HG03354 (cell line): Measurements from ENCODE around the gene KBTBD7.

Source experiments
- ATAC-seq: cut with Tn5 transposase; IDR thresholded peaks from one replicate; pipeline ENCODE4 v1.9.1; 2021; ENCODE audit warnings: mild to moderate bottlenecking; ENCODE audit not compliant: unreplicated experiment, poor library complexity, severe bottlenecking

The KBTBD7 gene, protein sequence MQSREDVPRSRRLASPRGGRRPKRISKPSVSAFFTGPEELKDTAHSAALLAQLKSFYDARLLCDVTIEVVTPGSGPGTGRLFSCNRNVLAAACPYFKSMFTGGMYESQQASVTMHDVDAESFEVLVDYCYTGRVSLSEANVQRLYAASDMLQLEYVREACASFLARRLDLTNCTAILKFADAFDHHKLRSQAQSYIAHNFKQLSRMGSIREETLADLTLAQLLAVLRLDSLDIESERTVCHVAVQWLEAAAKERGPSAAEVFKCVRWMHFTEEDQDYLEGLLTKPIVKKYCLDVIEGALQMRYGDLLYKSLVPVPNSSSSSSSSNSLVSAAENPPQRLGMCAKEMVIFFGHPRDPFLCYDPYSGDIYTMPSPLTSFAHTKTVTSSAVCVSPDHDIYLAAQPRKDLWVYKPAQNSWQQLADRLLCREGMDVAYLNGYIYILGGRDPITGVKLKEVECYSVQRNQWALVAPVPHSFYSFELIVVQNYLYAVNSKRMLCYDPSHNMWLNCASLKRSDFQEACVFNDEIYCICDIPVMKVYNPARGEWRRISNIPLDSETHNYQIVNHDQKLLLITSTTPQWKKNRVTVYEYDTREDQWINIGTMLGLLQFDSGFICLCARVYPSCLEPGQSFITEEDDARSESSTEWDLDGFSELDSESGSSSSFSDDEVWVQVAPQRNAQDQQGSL

DNA sequence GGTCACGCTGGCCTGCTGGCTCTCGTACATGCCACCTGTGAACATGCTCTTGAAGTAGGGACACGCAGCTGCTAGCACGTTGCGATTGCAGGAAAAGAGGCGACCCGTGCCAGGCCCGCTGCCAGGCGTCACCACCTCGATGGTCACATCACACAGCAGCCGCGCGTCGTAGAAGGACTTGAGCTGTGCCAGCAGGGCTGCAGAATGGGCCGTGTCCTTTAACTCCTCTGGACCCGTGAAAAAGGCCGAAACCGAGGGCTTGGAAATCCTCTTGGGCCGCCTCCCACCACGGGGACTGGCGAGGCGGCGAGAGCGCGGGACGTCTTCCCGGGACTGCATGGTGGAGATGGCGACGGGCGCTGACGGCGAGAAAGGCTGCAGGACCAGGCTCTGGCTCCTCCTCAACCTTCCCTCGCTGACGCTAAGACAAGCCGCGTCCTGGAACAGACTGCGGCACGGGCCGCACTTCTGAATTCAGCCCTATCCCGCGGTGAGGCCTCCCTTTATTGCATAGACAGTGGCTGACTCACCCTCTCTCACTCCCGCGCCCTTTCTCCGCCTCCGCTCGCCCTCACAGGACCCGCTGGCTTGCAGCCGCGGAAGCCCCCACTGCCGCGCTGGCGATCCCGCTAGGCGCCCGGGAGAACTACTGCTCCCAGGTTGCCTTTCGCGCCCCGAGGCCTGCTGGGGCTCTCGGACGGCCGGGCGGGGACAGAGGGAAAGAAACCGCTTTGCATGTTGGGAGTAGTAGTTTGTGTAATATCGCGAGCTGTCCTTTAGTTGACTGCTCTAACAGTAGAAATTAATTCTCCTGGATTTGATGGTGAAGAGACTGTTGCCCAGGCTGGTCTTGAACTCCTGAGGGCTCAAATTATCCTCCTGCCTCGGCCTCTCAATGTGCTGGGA lies at the start of gene KBTBD7:
Gene KBTBD7, minus strand, starts transcription at position 651 of the 906 bp plus-strand sequence. Its CDS starts 312 bp downstream, at position 339.
- peak; percentile 95 for ATAC-seq

DNA sequence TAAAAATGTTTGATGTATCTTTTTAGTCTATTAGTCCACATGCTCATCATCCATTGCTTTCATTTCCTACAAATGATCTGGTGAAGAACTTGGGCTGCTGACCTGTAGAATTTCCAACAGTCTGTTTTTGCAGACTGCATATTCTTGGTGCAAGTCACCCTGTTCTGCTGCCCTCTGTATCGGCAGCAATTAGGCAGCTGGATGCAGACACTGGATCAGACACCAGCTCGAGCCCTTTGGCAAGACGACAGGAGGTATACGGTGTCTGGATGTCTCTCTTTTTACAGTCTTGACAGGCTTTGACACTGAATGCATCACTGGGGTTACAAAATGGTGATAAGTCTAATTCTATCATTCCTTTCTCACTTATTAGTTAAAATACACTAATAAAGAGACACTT lies 47.3 kb upstream of the KBTBD7 start:
- no peak for ATAC-seq

DNA sequence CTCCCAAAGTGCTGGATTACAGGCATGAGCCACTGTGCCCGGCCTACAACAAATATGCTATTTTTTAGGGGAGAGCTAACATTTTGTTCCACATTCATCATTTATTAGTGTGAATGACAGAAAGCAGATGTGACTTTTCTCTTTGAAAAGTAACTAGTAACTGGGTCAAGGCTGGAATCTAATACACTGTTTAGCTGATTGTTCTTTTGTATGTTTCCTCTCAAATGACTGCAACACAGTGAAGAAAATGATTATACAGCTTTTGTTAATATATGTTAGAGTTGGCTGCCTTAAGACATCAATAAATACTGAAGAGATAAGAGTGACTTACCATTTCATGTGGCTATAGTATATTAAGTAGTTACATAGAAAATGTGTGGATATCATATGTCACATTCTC lies 42.0 kb upstream of the KBTBD7 start:
- no peak for ATAC-seq

DNA sequence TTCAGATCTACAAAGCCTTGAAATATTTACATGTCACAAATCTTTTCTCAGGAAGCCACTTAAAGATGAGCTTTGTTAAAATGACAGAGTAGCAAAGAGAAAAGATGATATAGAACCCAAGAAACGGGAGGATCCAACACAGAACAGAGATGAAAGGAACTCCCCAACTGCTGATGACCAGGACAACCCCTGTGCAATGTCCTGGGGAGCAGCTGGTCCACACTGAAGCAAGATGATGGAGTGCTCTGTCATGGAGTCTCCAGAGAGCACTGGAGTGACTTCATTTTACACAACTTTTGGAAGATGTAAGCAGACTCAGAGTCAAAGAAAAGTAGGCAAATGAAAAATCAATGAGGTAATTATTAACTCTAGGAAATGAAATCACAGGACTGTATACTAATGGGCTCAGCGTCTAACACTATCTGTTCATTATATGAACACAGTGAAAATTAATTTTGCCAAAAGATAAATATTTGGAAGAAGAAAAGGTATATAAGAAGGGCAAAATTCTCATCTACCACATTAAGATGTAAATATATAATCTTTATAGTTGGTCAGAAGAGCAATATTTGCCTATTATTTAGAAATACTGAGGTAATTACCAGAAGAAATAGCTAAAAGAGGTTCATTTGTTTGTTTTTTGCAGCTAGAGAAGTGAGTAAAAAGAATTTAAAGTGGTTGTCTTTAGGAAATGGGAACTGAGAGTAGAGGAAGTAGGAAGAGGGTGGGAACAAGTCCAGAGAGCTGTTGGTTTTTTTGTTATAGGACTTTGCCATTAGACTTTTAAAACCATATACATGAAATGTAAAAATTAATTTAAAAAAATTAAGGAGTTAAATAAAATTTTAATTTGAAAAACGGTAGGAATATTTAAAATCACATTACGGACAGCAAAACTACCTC lies 38.5 kb upstream of the KBTBD7 start:
- ATAC-seq: no peak

DNA sequence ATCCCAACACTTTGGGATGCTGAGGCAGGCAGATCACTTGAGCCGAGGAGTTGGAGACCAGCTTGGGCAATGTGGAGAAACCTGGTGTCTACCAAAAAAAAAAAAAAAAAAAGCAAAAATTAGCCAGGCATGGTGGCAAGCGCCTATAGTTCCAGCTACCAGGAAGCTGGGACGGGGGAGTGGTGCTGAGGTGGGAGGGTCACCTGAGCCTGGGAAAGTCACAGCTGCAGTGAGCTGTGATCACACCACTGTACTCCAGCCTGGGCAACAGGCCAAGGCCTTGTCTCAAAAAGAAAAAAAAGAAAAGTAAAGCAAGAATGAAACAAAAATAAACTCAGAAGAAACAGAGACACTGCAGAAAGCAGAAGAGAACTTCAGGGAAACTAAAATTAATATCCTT lies 37.4 kb upstream of the KBTBD7 start:
- no peak for ATAC-seq

DNA sequence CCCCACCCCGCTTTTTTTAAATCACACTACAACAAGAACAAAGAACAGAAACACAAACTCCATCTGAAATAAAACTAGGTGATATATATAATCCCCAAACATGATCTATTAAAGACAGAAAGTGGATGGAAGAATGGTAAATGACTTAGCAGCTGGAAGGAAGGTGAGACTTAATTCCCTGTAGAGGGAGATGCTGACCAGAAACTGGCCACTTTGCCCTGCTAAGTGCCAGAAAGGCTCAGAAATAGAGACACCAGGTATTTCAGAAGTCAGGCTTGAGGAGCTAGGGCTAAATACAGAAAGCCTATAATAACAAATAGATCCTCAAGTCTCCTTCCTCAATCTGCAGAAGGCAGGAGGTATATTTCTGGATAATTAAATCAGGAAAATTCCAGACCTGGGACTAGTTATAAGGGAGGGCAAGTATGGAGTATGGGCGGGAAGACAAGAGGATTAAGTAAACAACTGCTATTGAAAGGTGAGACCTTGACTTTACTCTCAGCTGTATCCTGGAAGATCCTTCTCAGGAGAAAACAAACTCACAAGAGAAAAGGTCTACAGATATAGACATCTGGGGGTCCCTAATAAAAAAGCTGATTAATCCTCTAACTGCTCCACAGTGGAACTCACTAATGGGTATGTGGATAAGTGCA lies 36.8 kb upstream of the KBTBD7 start:
- no peak for ATAC-seq

DNA sequence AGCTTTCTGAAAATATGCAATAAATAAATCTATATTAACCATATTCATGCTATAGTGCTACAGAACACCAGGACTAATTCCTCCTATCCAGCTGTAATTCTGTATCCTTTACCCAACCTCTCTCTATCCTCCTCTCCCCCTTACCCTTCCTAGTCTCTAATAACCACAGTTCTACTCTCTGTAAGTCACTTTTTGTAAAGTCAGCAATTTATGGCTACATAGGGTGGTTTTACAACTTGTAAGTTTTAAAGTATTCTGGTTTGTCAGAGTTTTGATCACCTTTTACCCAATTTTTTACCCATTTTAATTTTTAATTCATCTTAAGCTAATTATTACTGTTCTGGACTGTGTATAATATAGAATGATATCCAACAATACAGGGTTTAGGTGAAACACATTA lies 35.0 kb upstream of the KBTBD7 start:
- no peak for ATAC-seq

DNA sequence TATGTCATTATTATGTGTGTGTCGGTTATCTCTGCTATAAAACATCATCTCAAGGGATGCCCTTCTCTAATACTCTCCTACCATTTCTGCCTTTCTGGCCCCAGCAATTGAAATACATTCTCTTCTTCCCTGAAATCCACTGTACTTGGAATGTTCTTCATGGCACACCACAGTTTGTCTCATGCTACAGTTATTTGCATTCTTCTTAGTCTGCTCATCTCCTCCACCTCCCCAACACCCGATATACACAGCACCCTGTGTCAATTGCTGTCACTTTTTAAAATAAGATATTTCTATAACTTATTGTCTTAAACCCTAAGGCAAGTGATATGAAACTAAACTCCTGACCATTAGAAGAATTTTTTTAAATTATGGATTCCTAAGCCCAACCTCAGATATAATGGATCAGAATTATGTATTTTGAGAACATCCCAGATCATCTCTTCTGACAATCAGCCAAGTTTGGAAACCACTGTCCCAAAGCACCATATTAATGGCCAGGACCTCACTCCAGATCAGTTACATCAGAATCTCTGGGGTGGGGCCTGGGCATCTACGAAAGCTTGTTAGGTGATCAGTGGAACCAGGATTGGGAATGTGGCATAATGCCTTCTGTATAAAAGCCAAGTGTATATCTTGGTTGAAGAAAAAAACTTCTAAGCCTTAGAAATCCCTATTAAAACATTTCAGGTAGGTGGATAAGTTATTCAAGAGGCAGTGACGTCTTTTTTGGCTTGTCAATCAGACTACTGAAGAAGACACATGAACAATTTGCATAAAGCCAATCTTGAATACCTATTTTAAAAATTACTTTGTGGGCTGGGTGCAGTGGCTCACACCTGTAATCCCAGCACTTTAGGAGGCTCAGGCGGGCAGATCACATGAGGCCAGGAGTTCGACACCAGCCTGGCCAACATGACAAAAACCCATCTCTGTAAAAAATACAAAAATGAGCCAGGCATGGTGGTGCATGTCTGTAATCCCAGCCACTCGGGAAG lies 30.0 kb upstream of the KBTBD7 start:
- ATAC-seq: no peak

DNA sequence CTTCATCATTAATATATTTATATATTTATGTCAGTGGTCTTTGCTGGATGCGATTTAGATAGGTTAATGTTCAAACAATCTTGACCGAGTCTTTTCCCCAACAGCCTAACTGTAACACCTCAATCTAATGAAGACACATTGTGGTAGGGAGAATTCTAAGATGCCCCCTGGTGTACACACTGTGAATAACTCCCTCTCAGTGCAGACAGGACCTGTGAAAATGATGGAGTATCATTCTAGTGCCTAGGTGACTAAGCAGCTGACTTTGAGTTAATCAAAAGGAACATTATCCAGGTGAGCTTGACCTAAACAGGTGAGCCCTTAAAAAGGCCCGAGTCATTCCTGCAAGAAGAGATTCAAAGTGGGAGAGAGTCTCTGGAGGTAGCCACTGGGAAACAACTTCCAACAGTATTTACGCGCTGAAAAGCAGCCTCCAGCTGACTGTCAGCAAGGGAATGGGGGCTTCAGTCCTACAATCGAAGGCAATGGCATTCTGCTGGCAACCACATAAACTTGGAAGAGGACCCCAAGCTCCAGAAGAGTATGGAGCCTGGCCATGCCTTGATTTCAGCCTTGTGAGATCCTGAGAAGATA lies 28.0 kb upstream of the KBTBD7 start:
- peak; percentile 85 for ATAC-seq

DNA sequence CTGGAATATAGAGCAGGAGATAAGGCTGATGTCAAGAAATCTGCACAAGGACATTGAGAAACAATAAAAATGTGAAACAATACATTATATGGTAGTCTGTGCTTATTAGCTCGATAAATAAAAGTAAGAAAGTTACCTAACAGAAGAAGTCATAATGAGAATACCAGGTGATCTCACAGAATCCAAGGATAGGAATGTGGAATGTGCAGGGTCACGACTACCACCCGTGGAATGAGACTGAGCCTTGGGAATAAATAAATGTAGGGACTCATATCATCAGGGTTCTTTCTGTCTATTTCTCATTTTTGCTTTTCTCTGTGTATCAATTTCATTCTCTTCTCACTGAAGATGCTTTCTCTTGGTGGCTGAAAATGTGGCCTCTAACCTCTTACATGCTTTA lies 26.0 kb upstream of the KBTBD7 start:
- ATAC-seq: no peak

DNA sequence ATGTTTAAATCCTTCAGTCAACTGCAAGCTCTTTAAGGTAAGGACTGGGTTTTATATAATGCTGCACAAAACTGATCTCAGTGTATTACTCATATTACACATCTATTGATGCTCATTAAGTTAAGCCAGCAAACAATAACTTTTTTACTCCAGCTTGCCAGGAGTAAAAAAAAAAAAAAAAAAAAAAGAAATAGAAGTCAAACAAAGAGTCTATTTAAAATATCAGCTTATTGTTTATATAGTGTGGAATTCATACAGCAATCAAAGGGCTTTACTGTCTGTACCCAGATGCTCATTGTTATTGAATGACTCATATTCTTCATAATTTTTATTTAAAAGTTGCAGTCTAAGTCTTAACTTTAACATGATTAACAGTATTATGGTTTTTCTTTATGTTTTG lies 21.8 kb upstream of the KBTBD7 start:
- no peak for ATAC-seq

DNA sequence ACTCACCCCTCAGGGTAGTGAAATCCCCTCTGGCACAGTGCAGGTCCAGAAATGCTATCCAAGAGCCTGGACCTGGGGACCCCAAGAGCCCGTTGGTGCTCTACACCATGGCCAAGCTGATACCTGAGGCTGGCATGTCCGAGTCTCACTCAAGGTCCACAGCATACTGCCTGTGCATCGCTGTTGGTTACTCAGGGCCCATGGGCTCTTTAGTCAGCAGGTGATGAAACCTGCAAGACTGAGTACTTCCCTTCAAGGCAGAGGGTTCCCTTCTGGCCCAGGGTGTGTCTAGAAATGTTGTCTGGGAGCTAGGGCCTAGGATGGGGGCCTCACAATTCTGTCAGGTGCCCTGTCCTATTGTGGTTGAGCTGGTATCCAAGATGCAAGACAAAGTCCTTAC lies 19.6 kb upstream of the KBTBD7 start:
- ATAC-seq: no peak

DNA sequence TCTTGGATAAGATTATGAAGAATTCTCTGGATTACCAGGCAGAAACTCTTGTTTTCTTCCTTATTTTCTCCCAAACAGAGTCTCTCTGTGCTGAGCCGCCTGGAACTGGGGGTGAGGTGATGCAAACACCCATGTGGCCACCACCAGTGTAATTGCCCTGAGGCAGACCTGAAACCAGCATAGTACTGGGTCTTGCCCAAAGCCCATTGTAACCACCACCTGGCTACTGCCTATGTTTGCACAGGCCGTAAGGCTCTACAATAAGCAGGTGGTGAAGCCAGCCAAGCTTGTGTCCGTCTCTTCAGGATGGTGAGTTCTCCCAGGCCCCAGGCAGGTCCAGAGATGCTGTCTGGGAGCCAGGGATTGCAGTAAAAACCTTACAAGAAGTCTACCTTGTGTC lies 18.9 kb upstream of the KBTBD7 start:
- ATAC-seq: no peak

DNA sequence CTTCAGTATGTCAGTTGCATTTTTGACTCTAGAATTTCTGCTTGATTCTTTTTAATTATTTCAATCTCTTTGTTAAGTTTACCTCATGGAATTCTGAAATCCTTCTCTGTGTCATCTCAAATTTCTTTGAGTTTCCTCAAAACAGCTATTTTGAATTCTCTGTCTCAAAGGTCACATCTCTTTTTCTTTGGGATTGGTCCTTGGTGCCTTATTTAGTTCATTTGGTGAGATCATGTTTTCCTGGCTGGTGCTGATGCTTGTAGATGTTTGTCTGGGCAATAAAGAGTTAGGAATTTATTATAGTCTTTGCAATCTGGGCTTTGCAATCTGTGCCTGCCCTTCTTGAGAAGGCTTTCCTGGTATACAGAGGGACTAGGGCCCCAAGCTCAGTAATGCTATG lies 18.5 kb upstream of the KBTBD7 start:
- no peak for ATAC-seq

DNA sequence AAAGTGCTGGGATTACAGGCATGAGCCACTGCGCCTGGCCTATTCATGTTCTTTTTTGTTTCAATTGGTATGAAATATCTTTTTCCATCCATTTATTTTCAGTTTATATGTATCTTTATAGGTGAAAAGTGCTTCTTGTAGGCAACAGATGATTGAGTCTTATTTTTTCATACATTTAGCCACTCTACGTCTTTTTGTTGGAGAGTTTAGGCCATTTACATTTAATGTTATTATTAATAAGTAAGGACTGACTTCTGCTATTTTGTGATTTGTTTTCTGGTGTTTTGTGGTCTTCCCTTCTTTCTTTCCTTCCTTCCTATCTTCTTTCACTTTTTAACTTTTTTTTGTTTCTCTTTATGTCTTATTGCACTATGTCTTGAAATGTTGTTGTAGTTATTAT lies 16.7 kb upstream of the KBTBD7 start:
- no peak for ATAC-seq

DNA sequence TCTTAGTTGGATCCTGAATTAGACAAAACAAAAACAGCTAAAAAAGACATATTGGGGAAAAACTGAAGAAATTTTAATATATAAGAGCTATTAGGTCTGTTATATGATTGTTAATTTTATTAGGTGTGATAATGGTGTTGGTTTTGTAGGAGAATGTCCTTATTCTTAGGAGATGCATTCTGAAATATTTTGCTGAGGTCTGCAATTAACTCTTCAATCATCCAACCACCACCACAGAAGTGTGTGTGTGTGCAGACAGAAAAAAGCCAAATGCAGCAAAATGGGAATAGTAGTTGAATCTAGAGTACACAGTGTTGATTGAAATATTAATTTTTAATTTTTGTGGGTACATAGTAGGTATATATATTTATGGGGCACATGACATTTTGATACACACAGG lies 12.1 kb upstream of the KBTBD7 start:
- ATAC-seq: no peak

DNA sequence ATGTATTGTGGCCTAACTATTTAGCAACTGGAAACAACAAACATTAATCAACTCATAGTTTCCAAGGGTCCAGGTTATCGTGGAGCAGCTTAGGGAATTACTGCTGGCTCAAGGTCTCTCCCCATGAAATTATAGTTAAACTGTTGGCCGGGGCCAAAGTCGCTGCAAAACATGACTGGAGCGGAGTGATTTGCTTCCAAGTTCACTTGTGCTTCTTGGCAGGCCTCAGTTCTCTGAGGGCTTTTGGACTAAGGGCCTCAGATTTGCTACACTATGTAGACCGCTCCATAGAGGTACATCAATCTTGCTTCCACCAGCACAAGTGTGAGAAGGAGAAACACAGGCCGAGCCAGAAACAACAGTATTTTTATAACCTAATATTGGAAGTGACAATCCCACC lies 9.4 kb upstream of the KBTBD7 start:
- no peak for ATAC-seq
